HS-5 (cell line): Measurements from ENCODE around the gene ANKLE2.
"Not testable (repeated sequence)": the region's sequence is repeated elsewhere in the genome, so short reads cannot be mapped to it uniquely, and the experiment has no call there.

Experiments used
- DNase-seq: peaks from one replicate; pipeline ENCODE4 v3.0.0-alpha.2; 2012; ENCODE audit warnings: low read depth

Gene ANKLE2

DNA sequence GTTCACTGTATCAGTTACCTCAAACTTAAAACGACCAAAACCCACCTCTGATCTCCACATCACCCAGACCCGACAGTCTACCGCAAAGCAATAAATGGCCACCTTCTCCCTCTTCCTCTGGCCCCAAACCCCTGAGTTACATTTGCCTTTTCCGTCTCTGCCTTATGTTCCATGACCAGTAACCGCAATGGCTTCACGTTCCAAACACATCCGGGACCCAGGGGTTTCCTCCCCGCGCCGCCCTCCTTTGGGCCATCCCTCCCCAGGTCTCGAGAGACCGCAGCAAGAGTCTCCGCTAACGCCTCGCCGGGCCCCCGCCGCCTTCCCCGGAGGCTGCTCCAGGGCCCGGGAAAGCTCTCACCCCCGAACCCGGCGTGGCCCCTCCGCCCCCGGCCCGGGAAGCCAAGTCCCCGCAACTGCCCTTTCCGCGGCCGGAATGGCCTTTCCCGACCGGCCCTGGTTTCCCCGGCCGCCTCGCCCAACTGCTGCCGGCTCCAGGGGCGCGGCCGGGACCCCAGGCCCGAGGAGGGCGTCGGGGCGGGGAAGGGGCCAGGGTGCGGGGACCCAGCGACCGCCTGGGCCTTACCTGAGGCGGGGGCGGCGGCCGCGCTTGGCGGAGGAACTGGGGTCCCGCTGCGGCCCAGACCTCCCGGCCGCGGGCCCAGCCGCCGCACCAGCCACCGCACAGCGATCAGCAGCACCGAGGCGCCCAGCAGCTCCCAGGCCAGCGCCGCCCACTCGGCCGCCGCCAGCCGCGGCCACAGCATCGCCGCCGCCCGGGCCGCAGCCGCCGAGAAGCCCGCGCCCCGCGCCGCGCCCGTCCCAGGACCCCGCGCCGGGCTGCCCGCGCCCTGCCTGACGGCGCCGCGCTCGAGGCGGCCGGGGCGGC, at the start of gene ANKLE2:
Gene ANKLE2 (minus strand): TSS at position 801 of the 889 bp plus-strand sequence. CDS start 34 bp downstream, at position 767.
- peak; percentile 18 for DNase-seq

DNA sequence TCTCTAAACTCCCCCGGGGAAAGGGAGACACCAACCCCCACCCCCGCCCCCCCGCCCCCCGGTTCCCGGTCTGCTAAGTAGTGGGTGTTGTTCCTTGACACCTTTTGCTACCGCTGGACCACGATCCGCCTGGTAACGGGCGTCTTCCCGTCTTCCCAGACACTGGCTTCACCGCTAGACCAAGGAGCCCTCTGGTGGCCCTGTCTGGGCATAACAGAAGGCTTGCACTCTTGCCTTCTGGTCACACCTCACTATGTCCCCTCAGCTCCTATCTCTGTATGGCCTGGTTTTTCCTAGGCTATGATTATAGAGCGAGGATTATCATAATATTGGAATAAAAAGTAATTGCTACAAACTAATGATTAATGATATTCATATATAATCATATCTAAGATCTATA, 47.8 kb upstream of the ANKLE2 start:
- not testable (repeated sequence) for DNase-seq

- no peak for DNase-seq
Measured at GRCh38 chr12:132807295-132808092, 45.9 kb upstream of the ANKLE2 start.

DNA sequence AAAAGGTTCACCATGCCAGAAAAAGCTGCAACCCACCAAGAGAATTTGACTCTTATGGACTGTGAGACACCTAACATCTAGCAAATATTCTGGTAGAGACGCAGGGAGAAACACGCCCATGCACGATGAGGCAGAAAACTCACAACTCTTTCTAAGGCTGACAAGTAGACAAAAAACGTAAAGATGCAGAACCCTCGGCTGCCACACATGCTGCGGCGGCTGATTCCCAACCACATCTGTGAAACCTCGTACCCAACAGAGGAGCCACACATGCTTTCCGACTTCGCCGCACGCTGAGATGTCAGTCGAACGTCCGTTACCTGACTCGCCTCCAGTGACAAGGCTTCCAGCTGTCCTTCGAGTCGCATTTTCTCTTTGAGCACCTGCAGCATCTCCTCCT, 45.2 kb upstream of the ANKLE2 start:
- no peak for DNase-seq

DNA sequence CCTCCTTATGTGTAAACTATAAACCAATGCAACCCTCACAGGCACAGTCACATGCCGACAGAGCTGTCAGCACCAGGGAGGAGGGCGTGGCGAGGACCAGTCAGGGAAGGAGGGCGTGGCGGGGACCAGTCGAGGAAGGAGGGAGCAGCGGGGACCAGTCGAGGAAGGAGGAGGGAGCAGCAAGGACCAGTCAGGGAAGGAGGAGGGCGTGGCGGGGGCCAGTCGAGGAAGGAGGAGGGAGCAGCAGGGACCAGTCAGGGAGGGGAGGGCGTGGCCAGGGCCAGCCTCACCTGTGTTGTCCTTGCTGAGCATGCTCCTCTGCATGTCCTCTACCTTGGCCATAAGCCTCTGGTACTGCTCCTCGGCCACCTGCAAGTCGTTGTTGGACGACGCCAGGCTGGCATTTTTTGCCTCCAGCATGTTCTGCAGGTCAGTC, 42.8 kb upstream of the ANKLE2 start:
- DNase-seq: no peak

DNA sequence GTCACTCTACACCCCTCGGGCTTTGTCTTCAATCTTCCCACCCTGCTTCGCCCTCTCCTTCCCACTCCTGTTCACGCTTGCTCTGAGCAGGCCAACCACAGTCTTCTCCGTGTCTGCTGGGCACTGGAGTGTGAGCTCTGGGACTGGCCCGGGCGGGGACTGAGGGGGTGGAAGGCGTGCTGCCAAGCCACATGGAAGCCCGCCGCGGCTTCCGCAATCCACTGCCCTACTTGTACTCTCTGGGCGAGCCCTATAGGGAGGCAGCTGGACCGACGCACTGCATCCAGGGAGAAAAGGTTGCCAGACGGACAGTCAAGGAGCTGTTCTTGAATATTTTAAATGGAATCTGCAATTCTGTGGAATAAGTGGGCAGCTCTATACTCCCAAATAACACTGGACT, 42.3 kb upstream of the ANKLE2 start:
- no peak for DNase-seq

GRCh38 chr12:132803125-132803524, 41.5 kb upstream of the ANKLE2 start:
- no peak for DNase-seq

- no peak for DNase-seq
Measured at GRCh38 chr12:132801741-132802140, 40.1 kb upstream of the ANKLE2 start.

DNA sequence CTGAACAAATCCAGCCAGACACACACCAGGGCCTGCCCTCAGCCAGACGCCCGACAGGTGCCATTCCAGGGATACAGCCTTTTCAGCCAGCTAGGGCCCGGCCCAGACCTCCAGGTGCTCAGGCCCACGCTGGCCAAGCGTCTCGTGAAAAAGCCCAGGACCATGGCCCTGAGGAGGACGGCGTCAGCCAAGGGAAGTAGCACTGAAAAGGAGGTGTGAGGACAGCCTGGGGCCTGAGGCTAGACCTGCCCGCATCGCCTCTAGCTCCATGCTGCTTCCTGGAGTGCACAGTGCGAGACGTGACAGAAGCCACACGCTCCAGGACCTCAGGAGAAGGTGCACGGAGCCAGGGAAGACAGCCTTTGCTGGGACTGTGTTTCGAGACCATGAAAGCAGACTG, 37.2 kb upstream of the ANKLE2 start:
- no peak for DNase-seq

DNA sequence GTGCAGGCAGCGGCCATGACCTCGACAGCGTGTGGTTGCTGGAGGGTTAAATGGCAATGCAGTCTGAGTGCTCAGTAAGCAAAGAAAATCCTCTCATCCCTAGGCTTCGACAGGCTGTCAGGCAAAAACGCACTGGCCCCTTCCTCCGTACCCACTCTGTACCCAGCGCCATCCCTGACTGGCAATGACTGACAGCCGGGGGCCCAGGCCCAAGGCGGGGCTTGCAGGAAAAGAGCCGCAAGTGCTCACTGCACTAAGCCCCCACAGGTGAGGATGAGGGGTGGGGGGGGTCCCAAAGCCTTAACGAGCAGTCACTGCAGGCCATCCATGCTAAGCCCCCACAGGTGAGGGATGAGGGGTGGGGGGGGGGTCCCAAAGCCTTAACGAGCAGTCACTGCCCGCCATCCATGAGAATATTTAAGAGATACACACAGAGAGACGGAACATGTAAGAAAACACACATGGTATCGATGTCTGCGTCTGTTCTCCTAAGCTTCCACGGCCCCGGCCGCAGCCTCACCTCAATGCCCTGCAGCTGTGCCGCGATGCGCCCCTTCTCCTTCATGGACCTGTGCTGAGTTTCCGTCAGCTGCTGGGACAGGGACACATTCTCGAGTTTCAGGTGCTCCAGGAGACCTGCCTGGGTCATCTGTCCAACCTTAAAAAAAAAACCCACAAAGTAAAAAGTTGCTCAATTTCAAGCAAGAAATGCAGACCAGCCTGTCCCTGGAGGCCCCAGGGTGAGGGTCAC, 36.4 kb upstream of the ANKLE2 start:
- no peak for DNase-seq

- DNase-seq: no peak
Measured at GRCh38 chr12:132795847-132796246, 34.2 kb upstream of the ANKLE2 start.

DNA sequence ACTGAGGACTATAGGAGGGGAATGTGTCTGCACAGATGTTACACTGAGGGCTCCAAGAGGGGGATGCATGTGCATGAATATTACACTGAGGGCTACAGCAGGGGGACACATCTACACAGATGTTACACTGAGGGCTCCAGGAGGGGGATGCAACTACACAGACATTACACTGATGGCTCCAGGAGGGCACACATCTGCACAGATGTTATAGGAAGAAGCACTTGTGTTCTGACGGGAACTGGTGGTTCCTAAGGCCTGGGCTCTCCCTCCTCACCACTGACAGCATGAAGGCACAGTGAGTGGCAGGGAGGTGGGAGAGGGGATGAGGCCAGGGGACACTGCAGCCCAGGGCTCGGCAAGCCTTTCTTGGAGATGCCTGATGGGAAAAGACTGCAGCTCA, 30.3 kb upstream of the ANKLE2 start:
- not testable (repeated sequence) for DNase-seq

- no peak for DNase-seq
Measured at GRCh38 chr12:132789099-132789471, 27.5 kb upstream of the ANKLE2 start.

- no peak for DNase-seq
Measured at GRCh38 chr12:132788375-132789098, 26.9 kb upstream of the ANKLE2 start.

DNA sequence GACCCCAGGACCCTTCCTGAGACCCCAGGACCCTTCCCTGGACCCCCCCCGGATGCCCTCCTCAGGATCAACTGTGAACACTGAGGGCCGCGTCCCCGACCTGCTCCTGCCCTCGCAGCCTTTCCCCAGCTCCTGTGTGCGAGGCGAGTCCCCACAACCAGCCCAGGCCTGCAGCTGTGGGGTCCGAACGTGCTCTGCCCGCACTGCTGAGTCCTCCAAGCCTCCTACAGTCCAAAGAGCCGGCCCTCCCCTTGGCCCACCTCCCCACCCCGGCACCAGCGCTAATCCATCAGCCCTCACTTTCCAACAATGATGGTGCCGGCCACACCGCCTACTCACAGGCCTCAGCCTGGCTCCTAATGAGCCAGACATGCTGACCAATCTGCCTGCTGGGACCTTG, 26.2 kb upstream of the ANKLE2 start:
- no peak for DNase-seq

GRCh38 chr12:132786192-132786591, 24.6 kb upstream of the ANKLE2 start:
- no peak for DNase-seq

- no peak for DNase-seq
Measured at GRCh38 chr12:132784580-132784979, 22.9 kb upstream of the ANKLE2 start.

DNA sequence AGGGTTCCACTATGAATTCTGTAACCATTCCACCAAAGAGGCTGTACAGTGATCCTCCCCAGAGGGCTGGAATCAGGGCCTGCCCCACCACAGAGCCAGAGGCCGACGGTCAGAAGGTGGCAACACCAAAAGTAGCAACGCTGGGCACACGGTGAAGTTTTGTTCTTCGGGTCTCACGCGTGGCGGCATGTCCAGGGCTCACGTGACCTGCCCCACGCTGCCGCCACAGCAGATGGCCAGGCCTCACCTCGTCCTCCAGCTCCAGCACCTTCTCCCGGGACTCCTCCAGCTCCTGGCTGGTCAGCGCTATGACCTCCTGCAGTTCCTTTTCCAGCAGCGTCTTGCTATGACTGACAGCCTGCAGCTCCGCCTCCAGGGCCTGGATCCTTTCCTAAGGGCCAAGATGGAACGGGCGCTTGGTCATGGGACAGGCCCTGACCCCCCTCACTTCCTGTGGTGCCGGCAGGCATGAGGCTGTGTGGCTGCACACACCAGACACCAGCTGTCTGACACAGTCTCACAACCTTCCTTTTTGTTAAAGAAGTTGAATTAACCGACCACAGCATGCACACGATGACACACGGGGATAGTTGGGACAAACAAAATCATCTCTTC, 22.4 kb upstream of the ANKLE2 start:
- DNase-seq: no peak

DNA sequence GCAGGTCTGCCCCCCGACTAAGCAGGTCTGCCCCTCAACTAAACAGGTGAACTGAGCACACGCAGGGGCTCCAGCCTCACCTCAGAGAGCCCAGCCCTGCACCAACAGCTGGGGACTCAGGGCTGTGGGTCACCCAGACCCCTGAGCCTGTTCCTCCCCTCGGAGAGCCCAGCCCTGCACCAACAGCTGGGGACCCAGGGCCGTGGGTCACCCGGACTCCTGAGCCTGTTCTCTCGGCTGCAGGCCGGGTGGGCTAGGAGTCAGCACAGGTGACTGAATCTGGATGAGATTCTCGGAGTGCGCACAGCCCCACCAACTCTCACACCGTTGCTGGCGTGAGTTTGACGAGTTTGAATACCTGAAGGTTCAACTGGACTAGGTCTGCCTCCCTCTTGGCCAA, 20.3 kb upstream of the ANKLE2 start:
- DNase-seq: no peak

DNA sequence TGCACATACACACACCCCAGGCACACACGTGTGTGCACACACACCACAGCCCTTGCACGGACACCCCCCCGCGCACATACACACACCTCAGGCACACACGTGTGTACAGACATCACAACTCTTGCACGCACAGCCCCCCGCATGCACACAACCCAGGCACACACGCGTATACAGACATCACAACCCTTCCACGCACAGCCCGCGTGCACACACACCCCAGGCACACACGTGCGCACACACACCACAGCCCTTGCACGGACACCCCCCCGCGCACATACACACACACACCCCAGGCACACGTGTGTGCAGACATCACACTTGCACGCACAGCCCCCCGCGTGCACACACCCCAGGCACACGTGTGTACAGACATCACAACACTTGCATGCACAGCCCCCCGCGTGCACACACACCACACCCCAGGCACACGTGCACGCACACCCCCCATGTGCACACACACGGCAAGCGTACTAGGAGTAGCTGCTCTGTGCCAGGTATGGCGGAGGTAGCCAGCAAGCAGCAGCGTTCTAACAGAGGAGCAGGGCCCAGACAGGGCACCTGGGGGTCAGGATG, 18.2 kb upstream of the ANKLE2 start:
- DNase-seq: no peak

- no peak for DNase-seq
Measured at GRCh38 chr12:132777614-132778013, 16.0 kb upstream of the ANKLE2 start.
